ENCODE measurements around the gene URB2. TPM values are rescaled to one million over a fixed set of nuclear protein-coding genes. Genes with fewer than 3 reads are reported as not detected.

The URB2 gene
- total and polyA plus RNA-seq, 2 experiments from 2014 or later, result 7.6 to 44.3 TPM

DNA sequence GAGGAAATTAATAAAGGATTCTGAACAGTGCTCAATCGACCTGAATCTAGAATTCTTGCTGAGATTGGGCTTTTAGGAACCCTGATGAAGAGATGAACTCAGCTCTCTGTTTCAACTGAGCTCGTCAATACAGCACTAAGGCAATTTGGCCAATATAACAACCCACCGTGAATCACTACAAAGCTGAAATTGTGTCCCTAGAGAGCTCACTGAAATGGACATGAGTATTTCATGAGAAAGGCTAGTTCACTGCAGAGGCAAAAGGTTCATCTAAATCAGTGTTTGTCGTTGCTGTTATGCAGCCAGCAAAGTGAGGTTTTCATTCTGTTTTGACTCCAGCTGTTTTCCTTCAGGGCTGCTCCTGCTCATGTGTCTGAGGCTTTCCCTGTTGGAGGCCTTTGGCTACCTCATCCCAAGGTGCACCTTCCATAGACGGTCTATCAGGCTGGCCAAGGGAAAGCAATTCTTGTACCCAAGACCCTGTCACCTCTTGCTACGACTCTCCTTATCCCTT, 83.5 kb downstream of the URB2 start:
- H3K4me3 ChIP-seq, result no peak overlapping the region
- TF ChIP-seq, protein P1, sequence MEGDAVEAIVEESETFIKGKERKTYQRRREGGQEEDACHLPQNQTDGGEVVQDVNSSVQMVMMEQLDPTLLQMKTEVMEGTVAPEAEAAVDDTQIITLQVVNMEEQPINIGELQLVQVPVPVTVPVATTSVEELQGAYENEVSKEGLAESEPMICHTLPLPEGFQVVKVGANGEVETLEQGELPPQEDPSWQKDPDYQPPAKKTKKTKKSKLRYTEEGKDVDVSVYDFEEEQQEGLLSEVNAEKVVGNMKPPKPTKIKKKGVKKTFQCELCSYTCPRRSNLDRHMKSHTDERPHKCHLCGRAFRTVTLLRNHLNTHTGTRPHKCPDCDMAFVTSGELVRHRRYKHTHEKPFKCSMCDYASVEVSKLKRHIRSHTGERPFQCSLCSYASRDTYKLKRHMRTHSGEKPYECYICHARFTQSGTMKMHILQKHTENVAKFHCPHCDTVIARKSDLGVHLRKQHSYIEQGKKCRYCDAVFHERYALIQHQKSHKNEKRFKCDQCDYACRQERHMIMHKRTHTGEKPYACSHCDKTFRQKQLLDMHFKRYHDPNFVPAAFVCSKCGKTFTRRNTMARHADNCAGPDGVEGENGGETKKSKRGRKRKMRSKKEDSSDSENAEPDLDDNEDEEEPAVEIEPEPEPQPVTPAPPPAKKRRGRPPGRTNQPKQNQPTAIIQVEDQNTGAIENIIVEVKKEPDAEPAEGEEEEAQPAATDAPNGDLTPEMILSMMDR (conservative IDR thresholded peaks at IDR 0.05; ENCODE audit: low read depth in 2 of 2), result no peak
- no peak for TF ChIP-seq ETS1 (IDR thresholded peaks at IDR 0.05)
- no peak for TF ChIP-seq ZNF331 (CRISPR knock-in tag; IDR thresholded peaks at IDR 0.05; ENCODE audit: low read depth)
- TF ChIP-seq, protein P2, sequence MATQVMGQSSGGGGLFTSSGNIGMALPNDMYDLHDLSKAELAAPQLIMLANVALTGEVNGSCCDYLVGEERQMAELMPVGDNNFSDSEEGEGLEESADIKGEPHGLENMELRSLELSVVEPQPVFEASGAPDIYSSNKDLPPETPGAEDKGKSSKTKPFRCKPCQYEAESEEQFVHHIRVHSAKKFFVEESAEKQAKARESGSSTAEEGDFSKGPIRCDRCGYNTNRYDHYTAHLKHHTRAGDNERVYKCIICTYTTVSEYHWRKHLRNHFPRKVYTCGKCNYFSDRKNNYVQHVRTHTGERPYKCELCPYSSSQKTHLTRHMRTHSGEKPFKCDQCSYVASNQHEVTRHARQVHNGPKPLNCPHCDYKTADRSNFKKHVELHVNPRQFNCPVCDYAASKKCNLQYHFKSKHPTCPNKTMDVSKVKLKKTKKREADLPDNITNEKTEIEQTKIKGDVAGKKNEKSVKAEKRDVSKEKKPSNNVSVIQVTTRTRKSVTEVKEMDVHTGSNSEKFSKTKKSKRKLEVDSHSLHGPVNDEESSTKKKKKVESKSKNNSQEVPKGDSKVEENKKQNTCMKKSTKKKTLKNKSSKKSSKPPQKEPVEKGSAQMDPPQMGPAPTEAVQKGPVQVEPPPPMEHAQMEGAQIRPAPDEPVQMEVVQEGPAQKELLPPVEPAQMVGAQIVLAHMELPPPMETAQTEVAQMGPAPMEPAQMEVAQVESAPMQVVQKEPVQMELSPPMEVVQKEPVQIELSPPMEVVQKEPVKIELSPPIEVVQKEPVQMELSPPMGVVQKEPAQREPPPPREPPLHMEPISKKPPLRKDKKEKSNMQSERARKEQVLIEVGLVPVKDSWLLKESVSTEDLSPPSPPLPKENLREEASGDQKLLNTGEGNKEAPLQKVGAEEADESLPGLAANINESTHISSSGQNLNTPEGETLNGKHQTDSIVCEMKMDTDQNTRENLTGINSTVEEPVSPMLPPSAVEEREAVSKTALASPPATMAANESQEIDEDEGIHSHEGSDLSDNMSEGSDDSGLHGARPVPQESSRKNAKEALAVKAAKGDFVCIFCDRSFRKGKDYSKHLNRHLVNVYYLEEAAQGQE (IDR thresholded peaks at IDR 0.05; ENCODE audit: unreplicated experiment), result no peak
- TF ChIP-seq EZH2 (IDR thresholded peaks at IDR 0.05; ENCODE audit: low read depth, unreplicated experiment), result no peak
- no peak for TF ChIP-seq CREB1 (CRISPR knock-in tag; IDR thresholded peaks at IDR 0.05; ENCODE audit: low read depth)
- no peak for TF ChIP-seq STAT1 (IDR thresholded peaks at IDR 0.05; ENCODE audit: unreplicated experiment)
- no peak for TF ChIP-seq POLR2AphosphoS5 (IDR thresholded peaks at IDR 0.05; ENCODE audit: low read depth)
- no peak for TF ChIP-seq EZH2phosphoT487 (IDR thresholded peaks at IDR 0.05; ENCODE audit: unreplicated experiment)
- TF ChIP-seq NANOG (IDR thresholded peaks at IDR 0.05; ENCODE audit: borderline replicate concordance), result no peak
- TF ChIP-seq JUNB (IDR thresholded peaks at IDR 0.05; ENCODE audit: unreplicated experiment), result no peak
- no peak for TF ChIP-seq ZNF114 (CRISPR knock-in tag; IDR thresholded peaks at IDR 0.05)
- TF ChIP-seq, protein P3, sequence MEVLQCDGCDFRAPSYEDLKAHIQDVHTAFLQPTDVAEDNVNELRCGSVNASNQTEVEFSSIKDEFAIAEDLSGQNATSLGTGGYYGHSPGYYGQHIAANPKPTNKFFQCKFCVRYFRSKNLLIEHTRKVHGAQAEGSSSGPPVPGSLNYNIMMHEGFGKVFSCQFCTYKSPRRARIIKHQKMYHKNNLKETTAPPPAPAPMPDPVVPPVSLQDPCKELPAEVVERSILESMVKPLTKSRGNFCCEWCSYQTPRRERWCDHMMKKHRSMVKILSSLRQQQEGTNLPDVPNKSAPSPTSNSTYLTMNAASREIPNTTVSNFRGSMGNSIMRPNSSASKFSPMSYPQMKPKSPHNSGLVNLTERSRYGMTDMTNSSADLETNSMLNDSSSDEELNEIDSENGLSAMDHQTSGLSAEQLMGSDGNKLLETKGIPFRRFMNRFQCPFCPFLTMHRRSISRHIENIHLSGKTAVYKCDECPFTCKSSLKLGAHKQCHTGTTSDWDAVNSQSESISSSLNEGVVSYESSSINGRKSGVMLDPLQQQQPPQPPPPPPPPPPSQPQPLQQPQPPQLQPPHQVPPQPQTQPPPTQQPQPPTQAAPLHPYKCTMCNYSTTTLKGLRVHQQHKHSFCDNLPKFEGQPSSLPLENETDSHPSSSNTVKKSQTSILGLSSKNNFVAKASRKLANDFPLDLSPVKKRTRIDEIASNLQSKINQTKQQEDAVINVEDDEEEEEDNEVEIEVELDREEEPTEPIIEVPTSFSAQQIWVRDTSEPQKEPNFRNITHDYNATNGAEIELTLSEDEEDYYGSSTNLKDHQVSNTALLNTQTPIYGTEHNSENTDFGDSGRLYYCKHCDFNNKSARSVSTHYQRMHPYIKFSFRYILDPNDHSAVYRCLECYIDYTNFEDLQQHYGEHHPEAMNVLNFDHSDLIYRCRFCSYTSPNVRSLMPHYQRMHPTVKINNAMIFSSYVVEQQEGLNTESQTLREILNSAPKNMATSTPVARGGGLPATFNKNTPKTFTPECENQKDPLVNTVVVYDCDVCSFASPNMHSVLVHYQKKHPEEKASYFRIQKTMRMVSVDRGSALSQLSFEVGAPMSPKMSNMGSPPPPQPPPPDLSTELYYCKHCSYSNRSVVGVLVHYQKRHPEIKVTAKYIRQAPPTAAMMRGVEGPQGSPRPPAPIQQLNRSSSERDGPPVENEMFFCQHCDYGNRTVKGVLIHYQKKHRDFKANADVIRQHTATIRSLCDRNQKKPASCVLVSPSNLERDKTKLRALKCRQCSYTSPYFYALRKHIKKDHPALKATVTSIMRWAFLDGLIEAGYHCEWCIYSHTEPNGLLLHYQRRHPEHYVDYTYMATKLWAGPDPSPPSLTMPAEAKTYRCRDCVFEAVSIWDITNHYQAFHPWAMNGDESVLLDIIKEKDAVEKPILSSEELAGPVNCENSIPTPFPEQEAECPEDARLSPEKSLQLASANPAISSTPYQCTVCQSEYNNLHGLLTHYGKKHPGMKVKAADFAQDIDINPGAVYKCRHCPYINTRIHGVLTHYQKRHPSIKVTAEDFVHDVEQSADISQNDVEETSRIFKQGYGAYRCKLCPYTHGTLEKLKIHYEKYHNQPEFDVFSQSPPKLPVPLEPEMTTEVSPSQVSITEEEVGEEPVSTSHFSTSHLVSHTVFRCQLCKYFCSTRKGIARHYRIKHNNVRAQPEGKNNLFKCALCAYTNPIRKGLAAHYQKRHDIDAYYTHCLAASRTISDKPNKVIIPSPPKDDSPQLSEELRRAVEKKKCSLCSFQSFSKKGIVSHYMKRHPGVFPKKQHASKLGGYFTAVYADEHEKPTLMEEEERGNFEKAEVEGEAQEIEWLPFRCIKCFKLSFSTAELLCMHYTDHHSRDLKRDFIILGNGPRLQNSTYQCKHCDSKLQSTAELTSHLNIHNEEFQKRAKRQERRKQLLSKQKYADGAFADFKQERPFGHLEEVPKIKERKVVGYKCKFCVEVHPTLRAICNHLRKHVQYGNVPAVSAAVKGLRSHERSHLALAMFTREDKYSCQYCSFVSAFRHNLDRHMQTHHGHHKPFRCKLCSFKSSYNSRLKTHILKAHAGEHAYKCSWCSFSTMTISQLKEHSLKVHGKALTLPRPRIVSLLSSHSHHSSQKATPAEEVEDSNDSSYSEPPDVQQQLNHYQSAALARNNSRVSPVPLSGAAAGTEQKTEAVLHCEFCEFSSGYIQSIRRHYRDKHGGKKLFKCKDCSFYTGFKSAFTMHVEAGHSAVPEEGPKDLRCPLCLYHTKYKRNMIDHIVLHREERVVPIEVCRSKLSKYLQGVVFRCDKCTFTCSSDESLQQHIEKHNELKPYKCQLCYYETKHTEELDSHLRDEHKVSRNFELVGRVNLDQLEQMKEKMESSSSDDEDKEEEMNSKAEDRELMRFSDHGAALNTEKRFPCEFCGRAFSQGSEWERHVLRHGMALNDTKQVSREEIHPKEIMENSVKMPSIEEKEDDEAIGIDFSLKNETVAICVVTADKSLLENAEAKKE (CRISPR knock-in tag; IDR thresholded peaks at IDR 0.05), result no peak
- H3K27ac ChIP-seq (ENCODE audit: low read depth), result no peak overlapping the region

More for the DNA sequence above, 83.5 kb downstream of the URB2 start:
- no peaks in the 10 kb centered on the region for H3F3A ChIP-seq (replicated peaks; ENCODE audit: low read depth)
- H3K4me1 ChIP-seq (ENCODE audit: insufficient read depth), result peaks cover 10% of the 10 kb centered on the region
- H3K4me3 Mint-ChIP-seq, result no peak overlapping the region
- no peak overlapping the region for H3K27ac Mint-ChIP-seq
- H4K20me1 ChIP-seq (replicated peaks; ENCODE audit: insufficient read depth), result no peaks in the 10 kb centered on the region
- no peaks in the 10 kb centered on the region for H3K27me3 ChIP-seq (ENCODE audit: insufficient read depth)
- H3K36me3 Mint-ChIP-seq (ENCODE audit: low read depth), result peaks cover 40% of the 10 kb centered on the region
- peaks cover 4% of the 10 kb centered on the region; the same call in 1 of the 2 replicates for H3K9me2 ChIP-seq (ENCODE audit: insufficient read depth)
- H3K4me1 Mint-ChIP-seq, result peaks cover 25% of the 10 kb centered on the region
- H3K79me2 ChIP-seq (replicated peaks; ENCODE audit: insufficient read depth), result no peaks in the 10 kb centered on the region
- H3K9me3 Mint-ChIP-seq, result peaks cover 30% of the 10 kb centered on the region
- H3K27me3 Mint-ChIP-seq (ENCODE audit: insufficient read depth, low read depth, poor library complexity), result no peaks in the 10 kb centered on the region
- H3K36me3 ChIP-seq (ENCODE audit: insufficient read depth), result peaks cover 5% of the 10 kb centered on the region; the same call in 1 of the 2 replicates
- ATAC-seq (no peak), DNase-seq (ENCODE audit: low spot score) (no peak)
- no peak overlapping the region for H3K4me2 ChIP-seq
- H2AFZ ChIP-seq, result no peak overlapping the region
